Measurements from ENCODE around the gene LIG1. TPM values are rescaled to one million over a fixed set of nuclear protein-coding genes. Genes with fewer than 3 reads are reported as not detected.
A peak's percentile ranks its signal among the peaks of the same experiment; 100 is the strongest.

Gene LIG1
- total and polyA plus RNA-seq, 2 experiments from 2014 or later: 79.3 to 96.9 TPM

DNA sequence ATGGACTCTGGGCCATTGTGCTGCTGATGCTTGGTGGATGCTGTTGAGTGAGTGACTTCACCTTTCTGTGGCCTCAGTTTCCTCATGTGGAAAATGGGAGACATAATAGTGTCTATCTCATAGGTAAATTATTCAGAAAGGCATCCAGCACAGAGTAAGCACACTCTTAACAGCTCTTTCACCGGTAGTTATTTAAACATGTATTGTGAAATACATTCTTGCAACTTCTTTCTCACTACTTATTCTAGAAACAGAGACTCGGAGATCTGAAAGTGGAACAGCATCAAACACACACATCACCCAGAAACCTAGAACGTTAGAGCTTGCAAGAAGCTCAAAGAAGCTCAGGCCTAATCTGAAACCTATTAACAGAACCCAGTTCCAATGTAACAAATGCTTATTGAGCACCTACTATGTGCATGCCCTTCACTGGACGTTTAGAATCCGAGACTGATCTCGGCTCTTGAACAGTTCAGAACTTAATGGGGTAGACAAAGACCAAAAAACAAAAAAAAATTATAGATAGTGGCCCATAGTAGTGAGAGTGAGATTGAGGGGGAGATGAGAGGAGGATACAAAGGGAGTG lies 4.4 kb upstream of the LIG1 start:
- H3K9me3 Mint-ChIP-seq: no peaks in the 10 kb centered on the region; the same call in 2 of the 3 replicates
- peaks cover 13% of the 10 kb centered on the region for H3K27me3 Mint-ChIP-seq (ENCODE audit: insufficient read depth, low read depth, poor library complexity)
- no peaks in the 10 kb centered on the region for H3K9me2 ChIP-seq (ENCODE audit: insufficient read depth)
- H4K20me1 ChIP-seq (replicated peaks; ENCODE audit: insufficient read depth): peaks cover 4% of the 10 kb centered on the region; the same call in 1 of the 2 replicates
- no peak overlapping the region for H3K27ac ChIP-seq (ENCODE audit: low read depth)
- DNase-seq (ENCODE audit: low spot score) (no peak), ATAC-seq (no peak)
- no peak overlapping the region for H3K4me2 ChIP-seq
- peaks cover 5% of the 10 kb centered on the region for H3K4me1 ChIP-seq (ENCODE audit: insufficient read depth)
- H3K4me1 Mint-ChIP-seq: peaks cover 7% of the 10 kb centered on the region
- no peak for TF ChIP-seq JUNB (IDR thresholded peaks at IDR 0.05; ENCODE audit: unreplicated experiment)
- no peak for TF ChIP-seq ZNF331 (CRISPR knock-in tag; IDR thresholded peaks at IDR 0.05; ENCODE audit: low read depth)
- no peak for TF ChIP-seq ZNF114 (CRISPR knock-in tag; IDR thresholded peaks at IDR 0.05)
- TF ChIP-seq, protein P1, sequence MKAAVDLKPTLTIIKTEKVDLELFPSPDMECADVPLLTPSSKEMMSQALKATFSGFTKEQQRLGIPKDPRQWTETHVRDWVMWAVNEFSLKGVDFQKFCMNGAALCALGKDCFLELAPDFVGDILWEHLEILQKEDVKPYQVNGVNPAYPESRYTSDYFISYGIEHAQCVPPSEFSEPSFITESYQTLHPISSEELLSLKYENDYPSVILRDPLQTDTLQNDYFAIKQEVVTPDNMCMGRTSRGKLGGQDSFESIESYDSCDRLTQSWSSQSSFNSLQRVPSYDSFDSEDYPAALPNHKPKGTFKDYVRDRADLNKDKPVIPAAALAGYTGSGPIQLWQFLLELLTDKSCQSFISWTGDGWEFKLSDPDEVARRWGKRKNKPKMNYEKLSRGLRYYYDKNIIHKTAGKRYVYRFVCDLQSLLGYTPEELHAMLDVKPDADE (IDR thresholded peaks at IDR 0.05): no peak
- TF ChIP-seq, protein P2, sequence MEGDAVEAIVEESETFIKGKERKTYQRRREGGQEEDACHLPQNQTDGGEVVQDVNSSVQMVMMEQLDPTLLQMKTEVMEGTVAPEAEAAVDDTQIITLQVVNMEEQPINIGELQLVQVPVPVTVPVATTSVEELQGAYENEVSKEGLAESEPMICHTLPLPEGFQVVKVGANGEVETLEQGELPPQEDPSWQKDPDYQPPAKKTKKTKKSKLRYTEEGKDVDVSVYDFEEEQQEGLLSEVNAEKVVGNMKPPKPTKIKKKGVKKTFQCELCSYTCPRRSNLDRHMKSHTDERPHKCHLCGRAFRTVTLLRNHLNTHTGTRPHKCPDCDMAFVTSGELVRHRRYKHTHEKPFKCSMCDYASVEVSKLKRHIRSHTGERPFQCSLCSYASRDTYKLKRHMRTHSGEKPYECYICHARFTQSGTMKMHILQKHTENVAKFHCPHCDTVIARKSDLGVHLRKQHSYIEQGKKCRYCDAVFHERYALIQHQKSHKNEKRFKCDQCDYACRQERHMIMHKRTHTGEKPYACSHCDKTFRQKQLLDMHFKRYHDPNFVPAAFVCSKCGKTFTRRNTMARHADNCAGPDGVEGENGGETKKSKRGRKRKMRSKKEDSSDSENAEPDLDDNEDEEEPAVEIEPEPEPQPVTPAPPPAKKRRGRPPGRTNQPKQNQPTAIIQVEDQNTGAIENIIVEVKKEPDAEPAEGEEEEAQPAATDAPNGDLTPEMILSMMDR (conservative IDR thresholded peaks at IDR 0.05; ENCODE audit: low read depth in 2 of 2): no peak
- peaks cover 17% of the 10 kb centered on the region for H3K79me2 ChIP-seq (replicated peaks; ENCODE audit: insufficient read depth)
- peak overlapping the region; percentile 30; the same call in 1 of the 2 replicates for H3K27ac Mint-ChIP-seq
- H2AFZ ChIP-seq: no peak overlapping the region
- H3K27me3 ChIP-seq (ENCODE audit: insufficient read depth): no peaks in the 10 kb centered on the region
- H3K4me3 ChIP-seq: no peak overlapping the region
- H3K36me3 Mint-ChIP-seq (ENCODE audit: low read depth): peaks cover 49% of the 10 kb centered on the region
- H3K36me3 ChIP-seq (ENCODE audit: insufficient read depth): peaks cover 21% of the 10 kb centered on the region
- H3F3A ChIP-seq (replicated peaks; ENCODE audit: low read depth): no peaks in the 10 kb centered on the region
- no peak overlapping the region for H3K4me3 Mint-ChIP-seq

DNA sequence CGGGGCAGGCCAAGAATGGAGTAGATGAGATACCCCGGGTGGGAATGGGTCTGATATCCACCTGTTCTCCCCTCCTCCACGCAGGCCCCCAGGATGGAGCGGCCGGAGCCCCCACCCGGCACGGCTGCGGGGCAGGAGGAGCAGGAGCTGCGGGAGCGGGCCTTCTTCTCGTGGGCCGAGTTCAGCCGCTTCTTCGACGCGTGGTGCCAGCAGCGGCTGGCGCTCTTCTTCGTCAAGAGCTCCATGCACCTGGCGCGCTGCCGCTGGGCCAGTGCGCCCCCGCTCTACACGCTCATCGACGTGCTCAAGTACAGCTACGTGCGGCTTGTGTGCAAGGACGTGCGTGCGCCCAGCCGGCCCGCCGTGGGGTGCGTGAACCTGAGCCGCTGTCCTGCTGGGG lies 1.6 kb upstream of the LIG1 start:
- Mint-ChIP-seq H3K9me3 (no peaks in the 10 kb centered on the region; the same call in 2 of the 3 replicates), H3K4me3 (peak overlapping the region; percentile 95), H3K27me3 (ENCODE audit: insufficient read depth, low read depth, poor library complexity) (peaks cover 8% of the 10 kb centered on the region), H3K4me1 (peaks cover 17% of the 10 kb centered on the region), H3K27ac (no peak overlapping the region), H3K36me3 (ENCODE audit: low read depth) (peaks cover 38% of the 10 kb centered on the region)
- peaks cover 45% of the 10 kb centered on the region for H3K79me2 ChIP-seq (replicated peaks; ENCODE audit: insufficient read depth)
- no peaks in the 10 kb centered on the region for H3K27me3 ChIP-seq (ENCODE audit: insufficient read depth)
- H3K4me3 ChIP-seq: peak overlapping the region; percentile 92
- no peaks in the 10 kb centered on the region for H3K9me2 ChIP-seq (ENCODE audit: insufficient read depth)
- H3K4me2 ChIP-seq: peak overlapping the region; percentile 98
- peaks cover 20% of the 10 kb centered on the region for H4K20me1 ChIP-seq (replicated peaks; ENCODE audit: insufficient read depth)
- no peaks in the 10 kb centered on the region for H3F3A ChIP-seq (replicated peaks; ENCODE audit: low read depth)
- H3K27ac ChIP-seq (ENCODE audit: low read depth): no peak overlapping the region
- ATAC-seq (no peak), DNase-seq (ENCODE audit: low spot score) (no peak)
- peaks cover 21% of the 10 kb centered on the region for H3K36me3 ChIP-seq (ENCODE audit: insufficient read depth)
- H2AFZ ChIP-seq: no peak overlapping the region
- peaks cover 8% of the 10 kb centered on the region for H3K4me1 ChIP-seq (ENCODE audit: insufficient read depth)
- TF ChIP-seq EZH2phosphoT487 (IDR thresholded peaks at IDR 0.05; ENCODE audit: unreplicated experiment): no peak
- no peak for TF ChIP-seq ZNF331 (CRISPR knock-in tag; IDR thresholded peaks at IDR 0.05; ENCODE audit: low read depth)
- TF ChIP-seq EZH2 (IDR thresholded peaks at IDR 0.05; ENCODE audit: low read depth, unreplicated experiment): no peak
- TF ChIP-seq JUNB (IDR thresholded peaks at IDR 0.05; ENCODE audit: unreplicated experiment): no peak
- TF ChIP-seq NANOG (IDR thresholded peaks at IDR 0.05; ENCODE audit: borderline replicate concordance): no peak
- no peak for TF ChIP-seq CREB1 (CRISPR knock-in tag; IDR thresholded peaks at IDR 0.05; ENCODE audit: low read depth)
- no peak for TF ChIP-seq STAT1 (IDR thresholded peaks at IDR 0.05; ENCODE audit: unreplicated experiment)
- TF ChIP-seq, protein P1 (IDR thresholded peaks at IDR 0.05): no peak
- TF ChIP-seq, protein P2 (conservative IDR thresholded peaks at IDR 0.05; ENCODE audit: low read depth in 2 of 2): no peak
- no peak for TF ChIP-seq ZNF114 (CRISPR knock-in tag; IDR thresholded peaks at IDR 0.05)
